GM23248 (cell line): ENCODE results near the gene AP2M1.

Experiments
- EZH2 ChIP-seq: fragments of 200-600 bp; sonication (generic); IDR thresholded peaks from 2 replicates; pipeline ENCODE4 v1.6.1; 2018; ENCODE audit warnings: antibody characterized with exemption, mild to moderate bottlenecking; ENCODE audit not compliant: insufficient read depth, poor library complexity, severe bottlenecking
- EZH2phosphoT487 ChIP-seq: fragments of 200-600 bp; sonication (generic); IDR thresholded peaks from 2 replicates; pipeline ENCODE4 v1.6.1; 2018; ENCODE audit warnings: antibody characterized with exemption, moderate library complexity, mild to moderate bottlenecking, low read depth; ENCODE audit not compliant: insufficient read depth

- TF ChIP-seq EZH2: no peak
- no peak for TF ChIP-seq EZH2phosphoT487
These were observed 29.5 kb upstream of the AP2M1 start for GRCh38 chr3:184145111-184145524.
